Ishikawa (cell line): Measurements from ENCODE around the gene PGM3.

Experiments used
- CEBPB ChIP-seq: IDR thresholded peaks from 2 replicates; pipeline ENCODE4 v1.6.1; 2012
- CREB1 ChIP-seq: IDR thresholded peaks from 2 replicates; pipeline ENCODE4 v1.6.1; 2012; ENCODE audit warnings: low read depth
- EGR1 ChIP-seq: IDR thresholded peaks from 2 replicates; pipeline ENCODE4 v1.6.1; 2012
- EP300 ChIP-seq: IDR thresholded peaks from 2 replicates; pipeline ENCODE4 v1.6.1; 2012; ENCODE audit warnings: borderline replicate concordance
- FOXM1 ChIP-seq: IDR thresholded peaks from 2 replicates; pipeline ENCODE4 v1.6.1; 2012; ENCODE audit warnings: low read depth, borderline replicate concordance
- NFIC ChIP-seq: IDR thresholded peaks from 2 replicates; pipeline ENCODE4 v1.6.1; 2012
- RAD21 ChIP-seq: IDR thresholded peaks from 2 replicates; pipeline ENCODE4 v1.6.1; 2012; ENCODE audit warnings: low read depth
- TAF1 ChIP-seq: IDR thresholded peaks from 2 replicates; pipeline ENCODE4 v1.6.1; 2012; ENCODE audit warnings: low read depth, mild to moderate bottlenecking
- TCF12 ChIP-seq: IDR thresholded peaks from 2 replicates; pipeline ENCODE4 v1.6.1; 2012; ENCODE audit warnings: low read depth
- TEAD4 ChIP-seq: IDR thresholded peaks from 2 replicates; pipeline ENCODE4 v1.6.1; 2012
- YY1 ChIP-seq: IDR thresholded peaks from 2 replicates; pipeline ENCODE4 v1.6.1; 2012; ENCODE audit warnings: low read depth
- ZBTB7A ChIP-seq: IDR thresholded peaks from 2 replicates; pipeline ENCODE4 v1.6.1; 2012; ENCODE audit warnings: low read depth
- TF ChIP-seq, protein P1 (sequence below): IDR thresholded peaks from 2 replicates; pipeline ENCODE4 v1.6.1; 2012
- TF ChIP-seq, protein P2 (sequence below): IDR thresholded peaks from 2 replicates; pipeline ENCODE4 v1.6.1; 2012; ENCODE audit warnings: low read depth, mild to moderate bottlenecking
- TF ChIP-seq, protein P3 (sequence below): IDR thresholded peaks from 2 replicates; pipeline ENCODE4 v1.6.1; 2012

Gene PGM3

GRCh38 chr6:83220121-83220520 is 27.1 kb upstream of the PGM3 start:
- no peak for TF ChIP-seq EP300
- TF ChIP-seq TCF12 = no peak
- TF ChIP-seq, protein P1, sequence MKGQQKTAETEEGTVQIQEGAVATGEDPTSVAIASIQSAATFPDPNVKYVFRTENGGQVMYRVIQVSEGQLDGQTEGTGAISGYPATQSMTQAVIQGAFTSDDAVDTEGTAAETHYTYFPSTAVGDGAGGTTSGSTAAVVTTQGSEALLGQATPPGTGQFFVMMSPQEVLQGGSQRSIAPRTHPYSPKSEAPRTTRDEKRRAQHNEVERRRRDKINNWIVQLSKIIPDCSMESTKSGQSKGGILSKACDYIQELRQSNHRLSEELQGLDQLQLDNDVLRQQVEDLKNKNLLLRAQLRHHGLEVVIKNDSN = no peak
- TF ChIP-seq, protein P2, sequence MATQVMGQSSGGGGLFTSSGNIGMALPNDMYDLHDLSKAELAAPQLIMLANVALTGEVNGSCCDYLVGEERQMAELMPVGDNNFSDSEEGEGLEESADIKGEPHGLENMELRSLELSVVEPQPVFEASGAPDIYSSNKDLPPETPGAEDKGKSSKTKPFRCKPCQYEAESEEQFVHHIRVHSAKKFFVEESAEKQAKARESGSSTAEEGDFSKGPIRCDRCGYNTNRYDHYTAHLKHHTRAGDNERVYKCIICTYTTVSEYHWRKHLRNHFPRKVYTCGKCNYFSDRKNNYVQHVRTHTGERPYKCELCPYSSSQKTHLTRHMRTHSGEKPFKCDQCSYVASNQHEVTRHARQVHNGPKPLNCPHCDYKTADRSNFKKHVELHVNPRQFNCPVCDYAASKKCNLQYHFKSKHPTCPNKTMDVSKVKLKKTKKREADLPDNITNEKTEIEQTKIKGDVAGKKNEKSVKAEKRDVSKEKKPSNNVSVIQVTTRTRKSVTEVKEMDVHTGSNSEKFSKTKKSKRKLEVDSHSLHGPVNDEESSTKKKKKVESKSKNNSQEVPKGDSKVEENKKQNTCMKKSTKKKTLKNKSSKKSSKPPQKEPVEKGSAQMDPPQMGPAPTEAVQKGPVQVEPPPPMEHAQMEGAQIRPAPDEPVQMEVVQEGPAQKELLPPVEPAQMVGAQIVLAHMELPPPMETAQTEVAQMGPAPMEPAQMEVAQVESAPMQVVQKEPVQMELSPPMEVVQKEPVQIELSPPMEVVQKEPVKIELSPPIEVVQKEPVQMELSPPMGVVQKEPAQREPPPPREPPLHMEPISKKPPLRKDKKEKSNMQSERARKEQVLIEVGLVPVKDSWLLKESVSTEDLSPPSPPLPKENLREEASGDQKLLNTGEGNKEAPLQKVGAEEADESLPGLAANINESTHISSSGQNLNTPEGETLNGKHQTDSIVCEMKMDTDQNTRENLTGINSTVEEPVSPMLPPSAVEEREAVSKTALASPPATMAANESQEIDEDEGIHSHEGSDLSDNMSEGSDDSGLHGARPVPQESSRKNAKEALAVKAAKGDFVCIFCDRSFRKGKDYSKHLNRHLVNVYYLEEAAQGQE = no peak
- TF ChIP-seq TAF1 = no peak
- TF ChIP-seq, protein P3, sequence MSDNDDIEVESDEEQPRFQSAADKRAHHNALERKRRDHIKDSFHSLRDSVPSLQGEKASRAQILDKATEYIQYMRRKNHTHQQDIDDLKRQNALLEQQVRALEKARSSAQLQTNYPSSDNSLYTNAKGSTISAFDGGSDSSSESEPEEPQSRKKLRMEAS = no peak
- TF ChIP-seq EGR1 = no peak
- TF ChIP-seq CEBPB = no peak
- TF ChIP-seq ZBTB7A = no peak
- no peak for TF ChIP-seq CREB1
- TF ChIP-seq RAD21 = no peak
- TF ChIP-seq NFIC = no peak
- no peak for TF ChIP-seq YY1
- TF ChIP-seq TEAD4 = no peak
- no peak for TF ChIP-seq FOXM1

DNA sequence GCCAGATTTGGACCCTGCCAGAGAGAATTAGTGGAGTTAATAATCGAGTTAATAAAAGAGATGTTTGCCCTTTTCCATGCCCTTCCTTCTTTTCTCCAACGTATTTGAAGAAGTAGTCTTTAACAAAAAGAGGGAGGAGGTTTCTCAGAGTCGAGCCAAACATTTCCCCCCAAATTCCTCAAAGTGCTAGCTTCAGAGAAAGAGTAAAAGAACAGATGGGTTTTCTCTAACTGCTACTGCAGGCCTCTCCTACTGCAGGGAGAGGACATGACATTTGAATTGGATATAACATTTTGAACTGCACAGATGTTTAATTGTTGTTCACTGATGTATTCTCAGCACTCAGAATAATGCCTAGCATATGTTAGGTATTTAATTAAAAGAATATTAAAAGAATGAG is 25.6 kb upstream of the PGM3 start:
- TF ChIP-seq ZBTB7A = no peak
- TF ChIP-seq, protein P3 = no peak
- TF ChIP-seq, protein P1 = no peak
- no peak for TF ChIP-seq EGR1
- no peak for TF ChIP-seq TAF1
- TF ChIP-seq RAD21 = no peak
- no peak for TF ChIP-seq EP300
- no peak for TF ChIP-seq YY1
- TF ChIP-seq CREB1 = no peak
- no peak for TF ChIP-seq CEBPB
- no peak for TF ChIP-seq TEAD4

GRCh38 chr6:83216806-83217205 is 23.7 kb upstream of the PGM3 start:
- TF ChIP-seq YY1 = no peak
- TF ChIP-seq NFIC = no peak
- no peak for TF ChIP-seq ZBTB7A
- no peak for TF ChIP-seq CREB1
- TF ChIP-seq, protein P2 = no peak
- TF ChIP-seq RAD21 = no peak
- TF ChIP-seq TCF12 = no peak
- no peak for TF ChIP-seq TEAD4
- TF ChIP-seq CEBPB = no peak
- no peak for TF ChIP-seq TAF1
- TF ChIP-seq, protein P1 = no peak
- TF ChIP-seq, protein P3 = no peak
- no peak for TF ChIP-seq FOXM1
- no peak for TF ChIP-seq EP300
- no peak for TF ChIP-seq EGR1

- TF ChIP-seq CREB1 (no peak), RAD21 (peak; percentile 62), TEAD4 (peak; percentile 25; the same call in 1 of the 2 replicates)
Observed at GRCh38 chr6:83215131-83216047, 22.3 kb upstream of the PGM3 start.

GRCh38 chr6:83202031-83202430 is 9.0 kb upstream of the PGM3 start:
- TF ChIP-seq NFIC = no peak
- TF ChIP-seq ZBTB7A = no peak
- TF ChIP-seq, protein P2 = no peak
- no peak for TF ChIP-seq TCF12
- no peak for TF ChIP-seq TAF1
- TF ChIP-seq CEBPB = no peak
- TF ChIP-seq EP300 = no peak
- no peak for TF ChIP-seq CREB1
- TF ChIP-seq RAD21 = no peak
- TF ChIP-seq, protein P1 = no peak
- TF ChIP-seq, protein P3 = no peak
- TF ChIP-seq EGR1 = no peak
- TF ChIP-seq YY1 = no peak
- no peak for TF ChIP-seq TEAD4
- TF ChIP-seq FOXM1 = no peak
